ENCODE measurements around the gene CLDN22.

Gene CLDN22

DNA sequence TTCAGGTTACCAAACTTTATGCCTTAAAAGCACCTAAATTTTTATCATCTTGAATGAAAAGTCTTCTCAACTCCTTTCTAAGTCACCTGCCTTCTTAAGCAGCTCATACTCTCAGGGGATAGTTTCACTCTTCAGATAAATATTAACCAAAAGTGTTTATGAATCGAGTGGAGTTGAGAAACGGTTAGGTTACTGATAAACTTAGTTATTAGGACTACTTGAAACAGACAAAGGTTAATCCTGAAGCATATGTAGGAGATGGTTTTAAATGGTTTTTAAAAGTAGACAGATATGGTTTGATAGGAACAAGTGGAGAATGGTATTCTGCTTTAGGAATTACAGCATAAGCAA, 32.8 kb downstream of the CLDN22 start:
- H3K4me3 ChIP-seq (ENCODE audit: low read depth, low read length) = no peak overlapping the region

DNA sequence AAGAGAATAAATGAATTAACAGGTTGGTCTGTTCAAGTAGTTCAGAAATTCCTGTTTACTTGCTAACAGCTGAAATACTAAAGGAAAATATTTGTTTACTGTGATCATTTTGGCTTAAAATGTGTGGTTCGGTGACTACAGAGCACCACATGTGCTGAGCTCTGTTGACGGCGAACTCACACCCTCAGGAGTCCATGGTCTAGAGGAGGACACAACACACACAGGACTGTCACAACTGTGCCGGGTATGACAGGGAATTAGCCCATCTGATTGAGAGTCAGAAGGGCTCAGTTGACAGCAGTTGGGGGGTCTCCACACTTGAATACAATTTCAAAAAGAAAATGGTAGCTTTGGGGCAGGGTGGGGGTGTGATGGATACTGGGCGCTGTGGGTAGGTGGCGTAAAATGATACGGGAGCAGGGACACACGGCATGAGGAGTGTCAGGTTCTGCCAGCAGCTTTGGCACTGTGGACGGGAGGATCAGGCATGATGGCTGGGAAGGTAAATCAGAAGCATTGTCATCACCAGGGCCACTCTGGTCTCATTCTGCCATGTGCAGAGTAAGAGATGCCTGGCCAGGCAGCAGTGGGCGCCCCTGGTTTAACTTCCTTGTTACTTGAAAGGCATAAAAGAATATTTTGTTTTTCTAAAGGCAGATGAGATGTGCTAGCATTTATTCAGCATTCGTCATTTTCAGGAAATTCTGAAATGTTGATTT, 33.3 kb downstream of the CLDN22 start:
- DNase-seq (ENCODE audit: low read depth) = no peak

More for the DNA sequence above, 32.8 kb downstream of the CLDN22 start:
- TF ChIP-seq, protein P1, sequence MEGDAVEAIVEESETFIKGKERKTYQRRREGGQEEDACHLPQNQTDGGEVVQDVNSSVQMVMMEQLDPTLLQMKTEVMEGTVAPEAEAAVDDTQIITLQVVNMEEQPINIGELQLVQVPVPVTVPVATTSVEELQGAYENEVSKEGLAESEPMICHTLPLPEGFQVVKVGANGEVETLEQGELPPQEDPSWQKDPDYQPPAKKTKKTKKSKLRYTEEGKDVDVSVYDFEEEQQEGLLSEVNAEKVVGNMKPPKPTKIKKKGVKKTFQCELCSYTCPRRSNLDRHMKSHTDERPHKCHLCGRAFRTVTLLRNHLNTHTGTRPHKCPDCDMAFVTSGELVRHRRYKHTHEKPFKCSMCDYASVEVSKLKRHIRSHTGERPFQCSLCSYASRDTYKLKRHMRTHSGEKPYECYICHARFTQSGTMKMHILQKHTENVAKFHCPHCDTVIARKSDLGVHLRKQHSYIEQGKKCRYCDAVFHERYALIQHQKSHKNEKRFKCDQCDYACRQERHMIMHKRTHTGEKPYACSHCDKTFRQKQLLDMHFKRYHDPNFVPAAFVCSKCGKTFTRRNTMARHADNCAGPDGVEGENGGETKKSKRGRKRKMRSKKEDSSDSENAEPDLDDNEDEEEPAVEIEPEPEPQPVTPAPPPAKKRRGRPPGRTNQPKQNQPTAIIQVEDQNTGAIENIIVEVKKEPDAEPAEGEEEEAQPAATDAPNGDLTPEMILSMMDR (IDR thresholded peaks at IDR 0.05; ENCODE audit: control insufficient read depth, extremely low read depth, insufficient read depth) = no peak
- no peak for DNase-seq (ENCODE audit: low read depth)

DNA sequence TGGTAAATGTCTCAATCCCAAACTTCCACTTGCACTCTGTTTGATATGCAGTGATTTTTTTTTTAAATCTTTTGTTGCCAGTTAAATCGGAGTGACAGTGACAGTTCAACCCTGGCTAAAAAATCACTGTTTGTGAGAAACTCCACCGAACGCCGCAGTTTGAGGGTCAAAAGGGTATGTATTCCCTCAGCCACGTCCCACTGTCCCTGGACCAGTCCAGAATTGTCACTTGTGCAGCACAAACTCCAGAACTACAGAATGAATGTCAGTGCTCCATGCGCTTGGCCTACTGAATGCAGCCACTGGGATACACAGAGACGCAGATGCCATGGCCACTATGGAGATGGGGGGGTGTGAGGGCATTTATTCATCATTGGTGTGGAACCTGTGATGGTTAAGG, 34.2 kb downstream of the CLDN22 start:
- TF ChIP-seq, protein P1 (IDR thresholded peaks at IDR 0.05; ENCODE audit: control insufficient read depth, extremely low read depth, insufficient read depth) = no peak
- DNase-seq (ENCODE audit: low read depth) = no peak
- H3K4me3 ChIP-seq (ENCODE audit: low read depth, low read length) = no peak overlapping the region

More for the DNA sequence above, 33.3 kb downstream of the CLDN22 start:
- H3K4me3 ChIP-seq (ENCODE audit: low read depth, low read length) = no peak overlapping the region
- TF ChIP-seq, protein P1 (IDR thresholded peaks at IDR 0.05; ENCODE audit: control insufficient read depth, extremely low read depth, insufficient read depth) = no peak

GRCh38 chr4:183284965-183285364, 35.1 kb downstream of the CLDN22 start:
- TF ChIP-seq, protein P1 (IDR thresholded peaks at IDR 0.05; ENCODE audit: control insufficient read depth, extremely low read depth, insufficient read depth) = no peak
- DNase-seq (ENCODE audit: low read depth) = no peak

GRCh38 chr4:183284258-183284785, 35.8 kb downstream of the CLDN22 start:
- TF ChIP-seq, protein P1 (IDR thresholded peaks at IDR 0.05; ENCODE audit: control insufficient read depth, extremely low read depth, insufficient read depth) = no peak
- no peak overlapping the region for H3K4me3 ChIP-seq (ENCODE audit: low read depth, low read length)
- no peak for DNase-seq (ENCODE audit: low read depth)

More at GRCh38 chr4:183284965-183285364, 35.1 kb downstream of the CLDN22 start:
- no peak overlapping the region for H3K4me3 ChIP-seq (ENCODE audit: low read depth, low read length)

GRCh38 chr4:183276106-183276505, 44.0 kb downstream of the CLDN22 start:
- no peak for DNase-seq (ENCODE audit: low read depth)
- TF ChIP-seq, protein P1 (IDR thresholded peaks at IDR 0.05; ENCODE audit: control insufficient read depth, extremely low read depth, insufficient read depth) = no peak
- no peak overlapping the region for H3K4me3 ChIP-seq (ENCODE audit: low read depth, low read length)

- H3K4me3 ChIP-seq (ENCODE audit: low read depth, low read length) = no peak overlapping the region
- DNase-seq (ENCODE audit: low read depth) = no peak
- TF ChIP-seq, protein P1 (IDR thresholded peaks at IDR 0.05; ENCODE audit: control insufficient read depth, extremely low read depth, insufficient read depth) = no peak
Observed at GRCh38 chr4:183272384-183272783, 47.7 kb downstream of the CLDN22 start.

Data from LNCaP clone FGC (cell line).